GM11168 (cell line): ENCODE data around the gene NPIPB6.

Experiments used
- in situ Hi-C: fragments of 300-500 bp; cut with MboI; formaldehyde crosslinking; loops from one replicate; pipeline ENCODE4 v1.12.0; 2022; ENCODE audit warnings: low sequenced_read_pairs; ENCODE audit not compliant: unreplicated experiment

Gene NPIPB6

DNA sequence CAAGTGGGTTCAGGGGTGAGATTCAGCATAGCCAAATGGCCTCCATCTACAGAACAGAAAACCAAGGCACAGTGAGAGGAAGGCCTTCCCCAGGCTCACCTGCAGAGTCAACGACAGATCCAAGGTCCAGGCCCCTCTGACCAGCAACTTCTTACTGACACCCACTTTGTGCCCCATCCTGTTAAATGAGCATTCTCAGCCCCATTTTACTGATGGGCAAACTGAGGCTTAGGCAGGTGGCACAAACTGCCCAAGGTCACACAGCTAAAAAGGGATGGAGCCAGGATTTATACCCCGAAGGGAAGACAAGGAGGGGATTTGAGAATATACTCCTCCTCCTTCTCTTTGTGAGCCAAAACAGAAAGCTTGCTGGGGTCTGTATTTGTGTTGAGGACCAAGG lies 61.7 kb downstream of the NPIPB6 start:
- in situ Hi-C loops: no loop called here

DNA sequence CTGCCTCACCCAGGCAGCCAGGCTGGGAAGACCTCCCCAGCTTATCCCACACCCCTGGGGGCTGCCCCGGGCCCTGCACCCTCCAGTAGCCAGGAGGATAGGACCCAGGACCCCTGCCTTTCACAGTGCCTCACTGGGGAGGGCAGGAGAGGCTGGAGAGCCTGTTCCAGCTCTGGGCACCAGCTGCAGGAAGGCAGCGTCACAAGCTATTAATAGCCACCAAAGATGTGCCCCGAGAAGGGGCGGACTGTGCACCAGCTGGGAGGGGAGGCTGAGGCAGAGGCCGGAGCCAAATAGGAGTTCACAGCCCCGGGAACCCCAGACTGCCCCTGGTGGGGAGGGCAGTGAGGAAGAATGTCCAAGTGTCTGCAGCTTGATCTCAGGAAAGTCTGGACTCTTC lies 62.2 kb downstream of the NPIPB6 start:
- in situ Hi-C loops: no loop called here

DNA sequence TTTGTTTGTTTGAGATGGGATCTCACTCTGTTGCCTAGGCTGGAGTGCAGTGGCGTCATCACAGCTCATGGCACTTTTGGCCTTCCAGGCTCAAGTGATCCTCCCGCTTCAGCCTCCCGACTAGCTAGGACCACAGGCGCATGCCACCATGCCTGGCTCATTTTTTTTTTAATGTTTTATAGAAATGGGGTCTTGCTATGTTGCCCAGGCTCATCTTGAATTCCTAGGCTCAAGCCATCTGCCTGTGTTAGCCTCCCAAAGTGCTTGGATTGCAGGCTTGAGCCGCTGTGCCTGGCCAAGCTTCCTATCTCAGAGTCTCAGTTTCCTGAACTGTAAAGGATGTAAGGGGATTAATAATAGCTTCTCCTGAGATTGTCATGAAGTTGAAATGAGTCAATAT lies 63.0 kb downstream of the NPIPB6 start:
- in situ Hi-C loops: no loop called here

DNA sequence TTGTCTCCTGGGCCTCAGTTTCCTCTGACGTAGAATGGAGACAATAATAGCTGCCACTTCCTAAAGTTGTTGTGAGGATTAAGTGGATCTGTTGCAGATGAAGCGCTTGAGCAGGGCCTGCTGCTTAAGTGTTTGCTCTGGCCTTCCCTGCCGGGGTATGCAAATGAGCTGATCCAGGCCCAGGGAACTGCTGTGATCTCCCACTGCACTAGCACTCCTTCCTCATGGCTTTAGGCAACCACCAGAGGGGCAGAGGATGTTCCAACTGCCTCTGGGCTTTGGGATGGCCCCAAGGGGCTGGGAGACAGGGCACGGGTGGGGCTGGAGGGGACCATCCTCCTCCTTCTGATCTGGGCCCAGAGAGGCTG lies 64.8 kb downstream of the NPIPB6 start:
- in situ Hi-C loops: no loop called here

GRCh38 chr16:28297784-28298510 lies 65.4 kb downstream of the NPIPB6 start:
- in situ Hi-C loops: no loop called here

- in situ Hi-C loops: no loop called here
Measured at GRCh38 chr16:28297308-28297707, 66.0 kb downstream of the NPIPB6 start.

DNA sequence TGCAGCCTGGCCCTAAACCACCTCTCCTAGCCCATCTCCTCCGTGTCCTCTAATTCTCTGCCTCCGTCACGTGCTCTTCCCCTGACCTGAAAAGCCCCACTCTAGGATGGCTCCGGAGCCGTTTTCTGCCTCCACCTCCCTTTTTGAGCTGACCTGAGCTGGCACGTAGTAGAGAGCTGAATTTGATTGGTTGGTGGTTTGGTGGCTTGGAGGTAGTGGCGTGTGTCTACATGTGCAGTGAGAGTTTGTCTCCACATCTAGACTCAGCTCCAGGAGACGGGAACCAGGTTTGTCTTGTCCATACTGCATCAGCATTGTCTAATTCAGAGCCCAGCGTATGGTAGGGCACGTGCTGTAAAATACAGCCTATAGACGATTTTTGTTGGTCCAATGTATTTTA lies 68.0 kb downstream of the NPIPB6 start:
- in situ Hi-C loops: no loop called here

DNA sequence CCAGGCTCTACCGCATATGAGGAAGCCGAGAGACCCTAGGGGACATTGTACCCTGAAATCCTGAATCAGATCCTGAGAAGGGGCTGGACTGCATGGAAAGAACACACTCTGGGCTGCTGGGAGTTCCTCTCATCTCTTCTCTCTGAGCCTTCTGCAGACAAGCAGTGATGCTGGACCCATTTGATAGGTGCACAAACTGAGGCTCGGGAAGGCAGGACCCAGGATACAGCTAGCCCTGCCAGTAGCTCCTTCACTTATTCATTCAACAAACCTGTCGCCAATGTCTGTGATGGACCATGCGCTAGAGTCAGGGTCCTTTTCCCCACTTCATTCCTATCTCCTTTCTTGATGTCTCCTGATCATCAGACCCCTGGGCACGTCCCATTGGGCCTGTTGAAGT lies 69.1 kb downstream of the NPIPB6 start:
- in situ Hi-C loops: no loop called here

- in situ Hi-C loops: no loop called here
Measured at GRCh38 chr16:28293601-28293960, 69.7 kb downstream of the NPIPB6 start.

- in situ Hi-C loops: no loop called here
Measured at GRCh38 chr16:28292731-28293600, 70.3 kb downstream of the NPIPB6 start.
